GM18873 (cell line): ENCODE measurements around the gene MARCHF6.
"Not testable (repeated sequence)": the region's sequence is repeated elsewhere in the genome, so short reads cannot be mapped to it uniquely, and the experiment has no call there.

Experiments used
- ATAC-seq: cut with Tn5 transposase; IDR thresholded peaks from one replicate; pipeline ENCODE4 v1.9.1; 2021; ENCODE audit warnings: mild to moderate bottlenecking, moderate library complexity, moderate number of reproducible peaks; ENCODE audit not compliant: unreplicated experiment, low FRiP score

Gene MARCHF6

DNA sequence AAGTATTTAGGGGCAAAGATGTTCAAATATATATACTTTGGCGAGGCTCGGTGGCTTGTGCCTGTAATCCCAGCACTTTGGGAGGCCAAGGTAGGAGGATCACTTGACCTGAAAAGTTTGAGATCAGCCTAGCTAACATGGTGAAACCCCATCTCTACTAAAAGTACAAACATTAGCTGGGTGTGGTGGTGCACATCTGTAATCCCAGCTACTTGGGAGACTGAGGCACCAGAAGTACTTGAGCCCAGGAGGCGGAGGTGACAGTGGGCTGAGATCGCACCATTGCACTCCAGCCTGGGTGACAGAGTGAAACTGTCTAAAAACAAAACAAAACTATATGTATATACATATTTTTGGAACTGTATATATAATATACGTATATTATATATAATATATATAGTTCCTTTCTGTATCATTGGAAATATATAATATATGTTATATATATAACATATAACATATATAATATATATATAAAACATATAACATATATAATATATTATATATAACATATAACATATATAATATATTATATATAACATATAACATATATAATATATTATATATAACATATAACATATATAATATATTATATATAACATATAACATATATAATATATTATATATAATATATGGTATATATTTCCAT lies 8.9 kb upstream of the MARCHF6 start:
- ATAC-seq = not testable (repeated sequence)

DNA sequence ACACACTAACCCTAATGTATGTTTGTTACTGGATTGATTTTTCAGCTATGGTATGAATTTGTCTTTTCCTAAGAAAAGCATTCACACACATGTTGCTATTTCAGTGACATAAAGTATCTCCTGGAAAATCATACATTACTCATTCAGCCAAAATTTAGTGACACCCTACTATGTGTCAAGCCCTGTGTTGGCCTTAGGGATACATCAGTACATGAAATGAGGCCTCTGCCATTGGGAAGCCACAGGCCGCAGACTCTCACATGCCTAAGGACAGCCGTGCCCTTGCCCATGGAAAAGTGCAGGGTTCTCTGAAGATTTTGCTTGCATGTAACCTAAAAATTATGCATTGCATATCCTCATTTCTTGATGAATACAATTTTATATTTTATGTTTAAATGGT lies 5.2 kb upstream of the MARCHF6 start:
- ATAC-seq = no peak

DNA sequence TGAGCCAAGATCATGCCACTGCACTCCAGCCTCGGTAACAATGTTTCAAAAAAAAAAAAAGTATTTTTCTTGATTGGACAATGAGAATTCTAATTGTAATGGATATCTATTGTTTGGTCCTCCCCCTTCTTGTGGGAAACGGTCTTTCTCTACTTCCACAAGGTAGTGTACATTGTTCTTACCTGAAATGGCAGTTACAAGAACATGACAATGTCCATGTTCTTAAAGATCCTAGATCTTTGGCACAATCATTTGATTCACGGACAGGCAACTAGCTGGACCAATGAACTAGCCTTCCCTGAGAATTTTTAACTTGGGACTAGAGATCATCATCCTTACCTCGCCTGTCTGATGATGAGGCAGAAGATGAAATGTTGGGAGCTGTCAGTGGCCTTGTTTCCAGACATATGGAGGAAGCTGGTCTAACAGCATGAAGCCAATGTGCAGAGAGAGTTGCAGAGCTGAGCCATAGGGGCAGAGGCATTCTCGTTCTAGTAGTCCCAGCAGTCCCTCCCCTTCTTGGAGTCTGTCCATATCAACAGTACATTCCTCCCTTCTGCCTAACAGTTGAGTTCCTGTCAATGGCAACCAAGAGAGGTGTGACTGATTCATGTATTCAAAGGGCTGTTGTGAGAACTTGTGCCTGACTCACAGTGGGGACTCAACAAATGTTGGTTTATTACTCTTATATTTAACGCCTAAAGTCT lies 2.1 kb upstream of the MARCHF6 start:
- ATAC-seq = no peak

DNA sequence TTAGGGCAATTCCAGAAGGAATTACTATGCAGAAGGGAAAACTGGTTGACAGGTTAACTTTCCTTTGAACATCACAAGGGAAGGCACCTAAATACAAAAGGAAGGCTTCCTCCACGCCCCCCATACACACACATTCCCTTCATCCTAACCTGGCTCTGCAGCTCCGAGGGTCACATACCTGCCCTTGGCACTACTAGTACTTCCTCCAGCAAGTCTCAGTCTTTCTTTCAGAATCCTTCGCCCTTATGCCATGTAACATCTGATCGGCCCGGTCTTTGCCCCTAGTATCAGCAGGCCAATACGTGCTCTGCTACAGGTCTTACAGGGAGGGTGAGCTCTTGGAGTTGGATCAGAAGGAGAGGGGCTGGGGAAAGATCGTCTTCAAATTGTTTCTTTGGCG lies 1.6 kb upstream of the MARCHF6 start:
- no peak for ATAC-seq

DNA sequence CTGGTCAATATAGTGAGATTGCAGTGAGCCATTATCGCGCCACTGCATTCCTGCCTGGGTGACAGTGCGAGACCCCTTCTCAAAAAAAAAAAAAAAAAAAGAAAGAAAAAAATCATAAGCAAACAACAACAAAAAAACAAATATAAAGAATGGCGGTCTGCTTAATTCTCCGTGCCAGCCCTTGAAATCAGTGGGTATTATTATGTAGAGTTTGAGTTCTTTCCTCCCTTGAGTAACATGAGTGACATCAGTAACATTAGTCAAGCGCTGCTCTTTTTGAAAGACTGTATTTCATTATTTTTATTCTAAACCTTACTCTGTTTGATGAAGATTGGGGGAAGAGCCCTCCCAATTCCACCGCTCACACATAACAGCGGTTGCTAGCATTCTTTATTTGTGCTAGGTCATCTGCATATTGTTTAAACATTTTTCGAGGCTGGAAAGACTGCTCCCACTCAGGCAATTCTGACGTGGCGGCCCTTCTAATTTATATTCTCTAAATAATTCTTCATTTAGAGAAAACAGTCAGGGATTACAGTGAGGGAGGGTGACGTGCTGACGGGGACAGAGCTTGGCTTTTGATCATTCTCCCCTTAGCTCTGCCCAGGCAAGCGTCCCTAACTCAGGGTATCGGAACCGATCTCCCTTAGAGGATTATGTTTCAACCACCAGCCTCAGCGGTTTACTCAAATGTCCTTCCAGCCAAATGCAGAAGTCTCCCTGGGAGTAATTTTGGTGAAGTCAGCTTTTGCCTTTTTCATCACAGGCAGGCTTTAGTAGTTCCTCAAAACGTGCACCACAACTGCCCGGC lies 860 bp upstream of the MARCHF6 start:
- peak; percentile 16 for ATAC-seq

GRCh38 chr5:10354048-10354872 lies 765 bp downstream of the MARCHF6 start:
- peak; percentile 21 for ATAC-seq

DNA sequence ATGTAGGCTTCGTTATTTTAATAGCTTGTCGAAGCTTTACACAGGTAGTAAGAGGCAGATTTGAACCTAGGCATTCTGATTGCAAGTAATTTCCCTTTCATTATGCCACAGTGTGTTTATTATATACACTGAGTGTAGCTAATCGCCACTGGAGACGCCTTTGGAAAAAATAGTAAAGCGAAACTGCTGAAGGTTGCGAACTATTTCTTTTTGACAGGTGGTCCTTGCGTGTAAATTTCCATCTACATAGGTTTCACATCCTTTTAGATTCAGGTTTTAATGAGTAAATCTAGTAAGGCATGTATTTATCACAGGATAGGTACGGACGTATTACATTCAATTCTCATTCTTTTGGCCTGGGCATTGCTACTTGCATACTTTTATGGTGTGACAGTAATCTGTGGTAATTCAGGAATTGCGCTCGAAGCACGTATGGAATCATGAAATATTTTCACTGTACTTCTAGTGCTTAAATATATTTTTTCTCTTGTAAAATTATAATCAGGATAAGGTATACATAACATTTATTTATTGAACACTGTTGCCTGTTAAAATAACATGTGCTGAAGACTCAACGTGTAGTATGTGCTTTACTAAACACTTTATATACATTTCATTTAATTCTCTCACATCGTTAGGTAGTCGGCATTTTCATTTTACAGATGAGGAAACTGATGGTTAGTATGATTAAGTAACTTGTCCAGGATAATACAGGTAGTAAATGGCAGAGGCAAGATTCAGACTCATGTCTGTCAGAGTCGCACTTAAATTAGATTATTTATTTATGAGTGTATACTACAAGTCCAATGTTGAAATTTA lies 1.8 kb downstream of the MARCHF6 start:
- no peak for ATAC-seq

- no peak for ATAC-seq
Observed at GRCh38 chr5:10358999-10359398, 5.5 kb downstream of the MARCHF6 start.

GRCh38 chr5:10360686-10361085 lies 7.2 kb downstream of the MARCHF6 start:
- ATAC-seq = no peak

GRCh38 chr5:10363519-10364185 lies 10.2 kb downstream of the MARCHF6 start:
- no peak for ATAC-seq

DNA sequence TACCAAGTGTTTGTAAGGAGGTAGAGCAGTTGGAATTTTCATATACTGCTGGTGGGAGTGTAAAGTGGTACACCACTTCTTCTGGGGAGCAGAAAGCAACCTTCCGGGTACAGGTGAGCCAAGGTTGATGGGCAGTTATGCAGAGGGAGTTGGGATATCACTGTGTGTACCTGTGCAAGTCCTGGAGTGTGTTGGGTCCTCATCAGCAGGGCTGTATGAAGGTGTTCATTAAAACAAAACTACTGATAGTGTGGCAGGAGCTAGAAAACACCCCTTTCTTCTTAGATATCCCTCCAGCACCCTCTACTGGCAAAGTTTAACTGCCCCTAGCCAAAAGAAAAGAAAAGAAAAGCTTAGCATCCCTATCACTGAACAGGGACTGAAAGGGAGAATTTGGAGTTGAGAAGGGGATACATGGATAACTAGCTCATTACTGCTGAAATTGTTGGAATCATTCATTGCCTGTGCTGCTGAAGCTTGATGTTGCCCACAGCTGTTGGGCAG lies 10.7 kb downstream of the MARCHF6 start:
- no peak for ATAC-seq

DNA sequence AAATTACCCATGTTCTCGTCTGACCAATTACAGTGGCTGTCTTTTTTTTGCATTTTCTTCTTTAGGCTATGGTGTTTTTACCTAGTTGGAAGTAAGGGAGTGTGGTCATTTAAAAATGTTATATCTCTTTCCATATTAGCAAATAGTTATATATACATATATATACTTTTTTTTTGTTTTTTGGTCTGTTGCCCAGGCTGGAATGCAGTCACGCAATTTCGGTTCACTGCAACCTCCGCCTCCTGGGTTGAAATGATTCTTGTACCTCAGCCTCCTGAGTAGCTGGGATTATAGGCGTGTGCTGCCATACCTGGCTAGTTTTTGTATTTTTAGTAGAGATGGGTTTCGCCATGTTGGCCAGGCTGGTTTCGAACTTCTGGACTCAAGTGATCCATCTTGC lies 12.3 kb downstream of the MARCHF6 start:
- ATAC-seq = no peak

GRCh38 chr5:10366310-10367272 lies 13.1 kb downstream of the MARCHF6 start:
- no peak for ATAC-seq

GRCh38 chr5:10367579-10367978 lies 14.1 kb downstream of the MARCHF6 start:
- ATAC-seq = no peak

- no peak for ATAC-seq
Observed at GRCh38 chr5:10370931-10371330, 17.4 kb downstream of the MARCHF6 start.

- ATAC-seq = not testable (repeated sequence)
Observed at GRCh38 chr5:10371369-10371768, 17.9 kb downstream of the MARCHF6 start.

DNA sequence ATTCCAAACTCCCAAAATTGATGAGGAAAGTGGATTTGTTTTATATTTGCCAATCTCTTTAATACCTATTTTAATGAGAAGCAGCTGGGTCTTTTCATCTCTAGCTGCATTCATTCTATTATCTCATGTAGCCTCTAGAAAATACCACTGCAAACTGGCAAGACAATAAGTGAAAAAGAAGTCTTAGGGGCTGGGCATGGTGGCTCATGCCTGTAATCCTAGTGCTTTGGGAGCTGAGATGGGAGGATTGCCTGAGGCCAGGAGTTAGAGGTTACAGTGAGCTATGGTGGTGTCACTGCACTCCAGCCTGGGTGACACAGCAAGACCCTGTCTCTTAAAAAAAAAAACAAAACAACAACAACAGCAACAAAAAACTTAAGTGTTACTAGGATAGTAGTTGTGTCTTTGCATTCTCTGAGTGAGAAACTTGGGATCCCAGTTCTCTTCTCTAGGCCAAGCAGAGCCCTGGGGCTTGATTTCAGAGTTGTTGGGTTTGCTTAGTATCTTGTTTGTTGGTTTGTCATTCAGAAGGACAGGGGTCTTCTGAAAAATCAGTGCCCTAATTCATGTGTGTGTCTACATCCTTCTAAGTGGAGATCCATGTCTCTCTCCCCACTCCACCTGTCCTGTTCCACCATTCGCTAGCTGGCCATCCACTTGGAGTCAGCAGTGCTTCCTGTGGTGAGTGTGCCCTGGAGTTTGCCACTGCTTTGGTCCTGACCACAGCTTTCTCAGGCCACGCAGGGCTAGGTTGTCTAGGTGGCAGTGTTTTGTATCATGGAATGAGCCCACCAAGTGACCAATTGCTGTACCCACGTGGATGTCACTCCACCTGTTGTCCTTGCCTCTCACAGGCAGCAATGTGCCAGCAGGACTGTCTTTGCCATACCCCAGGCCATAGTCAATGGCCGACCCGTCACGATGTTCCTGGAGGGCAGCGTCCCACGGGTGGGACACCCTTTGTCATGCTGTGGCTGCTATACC lies 19.5 kb downstream of the MARCHF6 start:
- no peak for ATAC-seq
